Measurements from ENCODE around the gene RBBP8NL.

RBBP8NL gene

DNA sequence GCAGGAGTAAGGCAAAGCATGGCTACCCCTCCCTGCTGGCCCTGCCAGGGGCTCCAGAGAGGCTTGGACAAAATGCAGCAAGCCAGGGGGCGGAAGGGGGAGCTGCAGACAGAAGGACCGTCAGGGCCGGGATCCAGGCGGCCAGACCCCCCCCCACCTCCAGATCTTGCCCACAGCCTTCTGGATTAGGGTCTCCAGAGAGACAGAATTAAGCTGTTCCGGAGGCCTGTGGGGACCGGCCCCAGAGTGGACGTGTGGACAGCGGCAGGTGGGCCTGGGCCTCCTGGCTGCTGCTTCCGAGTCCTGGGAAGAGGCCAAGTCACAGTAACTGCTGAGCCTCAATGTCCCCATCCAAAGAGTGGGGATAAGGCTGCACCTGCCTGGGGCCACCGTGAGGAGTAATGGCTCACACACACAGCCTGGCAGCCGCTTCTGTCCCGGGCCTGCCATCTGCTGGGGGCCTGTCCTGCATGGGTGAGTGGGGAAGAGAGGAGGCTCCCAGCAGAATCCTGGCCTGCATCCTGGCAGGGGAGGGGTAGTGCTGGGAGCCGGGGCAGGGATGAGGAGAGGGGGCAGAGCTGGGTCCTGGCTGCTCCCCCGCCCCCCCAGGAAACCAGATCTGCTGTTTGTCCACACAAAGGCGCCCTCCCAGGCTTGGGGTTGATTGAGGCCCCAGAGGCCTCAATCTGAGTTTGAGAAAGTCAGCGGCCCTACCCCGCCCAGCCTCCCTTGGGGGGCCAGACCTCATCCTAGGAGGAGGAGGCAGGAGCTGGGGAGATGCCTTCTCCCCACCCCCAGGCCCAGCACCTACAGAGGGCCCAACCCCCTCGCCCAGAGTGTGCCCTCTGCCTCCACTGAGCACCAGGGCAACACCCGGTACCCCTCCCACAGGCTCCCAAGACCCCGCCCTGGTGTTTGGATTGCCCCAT is 64.1 kb downstream of the RBBP8NL start:
- H3K27me3 ChIP-seq (ENCODE audit: insufficient read depth, low read length, poor library complexity): peaks cover 2% of the 10 kb centered on the region
- H3K9ac ChIP-seq (ENCODE audit: low read depth, low read length): no peak overlapping the region
- H2AFZ ChIP-seq (ENCODE audit: low read depth, low read length): no peak overlapping the region
- no peak for ATAC-seq (ENCODE audit: insufficient read depth, low read depth)
- H3K4me2 ChIP-seq (ENCODE audit: insufficient read depth, low read length): no peak overlapping the region
- H3K27ac ChIP-seq (ENCODE audit: low read length): no peak overlapping the region
- TF ChIP-seq EZH2 (IDR thresholded peaks at IDR 0.05; ENCODE audit: borderline replicate concordance, low read depth, low read length, severe bottlenecking): no peak
- TF ChIP-seq, protein P1, sequence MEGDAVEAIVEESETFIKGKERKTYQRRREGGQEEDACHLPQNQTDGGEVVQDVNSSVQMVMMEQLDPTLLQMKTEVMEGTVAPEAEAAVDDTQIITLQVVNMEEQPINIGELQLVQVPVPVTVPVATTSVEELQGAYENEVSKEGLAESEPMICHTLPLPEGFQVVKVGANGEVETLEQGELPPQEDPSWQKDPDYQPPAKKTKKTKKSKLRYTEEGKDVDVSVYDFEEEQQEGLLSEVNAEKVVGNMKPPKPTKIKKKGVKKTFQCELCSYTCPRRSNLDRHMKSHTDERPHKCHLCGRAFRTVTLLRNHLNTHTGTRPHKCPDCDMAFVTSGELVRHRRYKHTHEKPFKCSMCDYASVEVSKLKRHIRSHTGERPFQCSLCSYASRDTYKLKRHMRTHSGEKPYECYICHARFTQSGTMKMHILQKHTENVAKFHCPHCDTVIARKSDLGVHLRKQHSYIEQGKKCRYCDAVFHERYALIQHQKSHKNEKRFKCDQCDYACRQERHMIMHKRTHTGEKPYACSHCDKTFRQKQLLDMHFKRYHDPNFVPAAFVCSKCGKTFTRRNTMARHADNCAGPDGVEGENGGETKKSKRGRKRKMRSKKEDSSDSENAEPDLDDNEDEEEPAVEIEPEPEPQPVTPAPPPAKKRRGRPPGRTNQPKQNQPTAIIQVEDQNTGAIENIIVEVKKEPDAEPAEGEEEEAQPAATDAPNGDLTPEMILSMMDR (IDR thresholded peaks at IDR 0.05; ENCODE audit: borderline replicate concordance, extremely low read depth, low read length, poor library complexity, severe bottlenecking): peak; percentile 11
- no peaks in the 10 kb centered on the region for H3K79me2 ChIP-seq (ENCODE audit: insufficient read depth, low read length)
- H3K4me1 ChIP-seq (ENCODE audit: insufficient read depth, low read length): no peaks in the 10 kb centered on the region
- H3K9me3 ChIP-seq (ENCODE audit: insufficient read depth, low read length, severe bottlenecking): no peaks in the 10 kb centered on the region
- DNase-seq: no peak
- H3K4me3 ChIP-seq (ENCODE audit: low read depth in 1 of 2, low read length in 2 of 2): no peak overlapping the region
- peaks cover 12% of the 10 kb centered on the region for H4K20me1 ChIP-seq (ENCODE audit: insufficient read depth, low read length)
- H3K36me3 ChIP-seq (ENCODE audit: insufficient read depth, low read length): no peaks in the 10 kb centered on the region

DNA sequence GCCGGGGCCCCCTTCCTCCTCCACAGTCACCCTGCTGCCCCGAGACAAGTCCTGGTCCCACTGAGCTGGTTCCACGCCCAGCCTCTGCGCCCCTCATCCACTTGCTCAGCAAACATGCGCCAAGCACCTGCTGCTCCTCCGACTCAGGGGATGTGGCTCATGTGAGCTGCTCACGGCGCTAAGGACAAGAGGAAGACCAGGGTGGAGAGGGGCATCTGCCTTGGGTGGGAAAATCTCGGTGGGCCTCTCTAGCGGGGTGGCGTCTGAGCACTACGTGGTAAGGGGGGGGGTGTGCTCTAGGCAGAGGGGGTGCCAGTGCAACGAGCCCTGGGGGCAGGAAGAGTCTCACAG is 64.8 kb downstream of the RBBP8NL start:
- H3K27ac ChIP-seq (ENCODE audit: low read length): no peak overlapping the region
- no peak overlapping the region for H3K4me3 ChIP-seq (ENCODE audit: low read depth in 1 of 2, low read length in 2 of 2)
- no peaks in the 10 kb centered on the region for H3K9me3 ChIP-seq (ENCODE audit: insufficient read depth, low read length, severe bottlenecking)
- no peak for ATAC-seq (ENCODE audit: insufficient read depth, low read depth)
- H3K4me2 ChIP-seq (ENCODE audit: insufficient read depth, low read length): no peak overlapping the region
- H2AFZ ChIP-seq (ENCODE audit: low read depth, low read length): no peak overlapping the region
- peaks cover 14% of the 10 kb centered on the region for H4K20me1 ChIP-seq (ENCODE audit: insufficient read depth, low read length)
- TF ChIP-seq, protein P1 (IDR thresholded peaks at IDR 0.05; ENCODE audit: borderline replicate concordance, extremely low read depth, low read length, poor library complexity, severe bottlenecking): no peak
- no peak for TF ChIP-seq EZH2 (IDR thresholded peaks at IDR 0.05; ENCODE audit: borderline replicate concordance, low read depth, low read length, severe bottlenecking)
- H3K4me1 ChIP-seq (ENCODE audit: insufficient read depth, low read length): no peaks in the 10 kb centered on the region
- DNase-seq: no peak
- peaks cover 2% of the 10 kb centered on the region for H3K27me3 ChIP-seq (ENCODE audit: insufficient read depth, low read length, poor library complexity)
- no peaks in the 10 kb centered on the region for H3K79me2 ChIP-seq (ENCODE audit: insufficient read depth, low read length)
- no peaks in the 10 kb centered on the region for H3K36me3 ChIP-seq (ENCODE audit: insufficient read depth, low read length)
- H3K9ac ChIP-seq (ENCODE audit: low read depth, low read length): no peak overlapping the region

DNA sequence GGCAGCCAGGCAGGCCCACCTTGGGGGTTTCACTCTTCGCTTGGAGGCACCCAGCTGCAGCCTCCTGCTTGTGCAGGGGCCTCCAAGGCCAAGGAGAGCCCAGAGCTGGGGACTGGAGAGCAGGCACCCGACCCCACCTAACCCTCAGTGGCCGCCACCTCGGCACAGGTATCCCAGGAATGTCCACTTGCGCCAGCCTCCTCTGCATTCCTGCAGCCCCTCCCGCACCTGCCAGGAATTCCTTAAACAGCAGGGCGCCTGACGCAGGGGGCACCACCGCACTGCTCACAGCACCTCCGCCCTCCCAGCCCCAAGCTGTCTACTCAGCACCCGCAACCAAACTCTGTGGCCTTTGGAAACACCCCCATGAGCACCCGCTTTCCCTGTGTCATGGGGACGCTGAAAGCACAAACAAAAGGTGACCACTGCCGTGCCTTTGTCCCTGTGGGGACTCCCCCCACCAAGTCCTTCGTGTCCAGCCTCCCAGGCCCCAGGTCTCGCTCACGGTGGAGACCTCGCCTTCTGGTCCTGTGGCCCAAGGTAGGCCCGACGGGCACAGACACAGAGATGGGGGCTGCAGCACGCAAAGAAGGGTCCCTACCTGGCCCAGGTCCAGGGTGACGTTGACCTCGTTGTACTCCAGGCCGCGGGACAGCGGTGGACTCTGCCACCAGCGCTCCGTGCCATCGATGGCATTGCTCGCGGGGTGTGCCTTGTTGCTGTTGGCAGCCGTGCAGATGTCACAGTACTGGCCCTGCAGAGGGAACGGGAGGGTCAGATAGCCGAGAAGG is 65.3 kb downstream of the RBBP8NL start:
- no peak for TF ChIP-seq EZH2 (IDR thresholded peaks at IDR 0.05; ENCODE audit: borderline replicate concordance, low read depth, low read length, severe bottlenecking)
- TF ChIP-seq, protein P1 (IDR thresholded peaks at IDR 0.05; ENCODE audit: borderline replicate concordance, extremely low read depth, low read length, poor library complexity, severe bottlenecking): no peak
- H3K9ac ChIP-seq (ENCODE audit: low read depth, low read length): no peak overlapping the region
- DNase-seq: no peak
- no peak overlapping the region for H2AFZ ChIP-seq (ENCODE audit: low read depth, low read length)
- H3K79me2 ChIP-seq (ENCODE audit: insufficient read depth, low read length): no peaks in the 10 kb centered on the region
- peaks cover 15% of the 10 kb centered on the region for H4K20me1 ChIP-seq (ENCODE audit: insufficient read depth, low read length)
- no peak for ATAC-seq (ENCODE audit: insufficient read depth, low read depth)
- no peaks in the 10 kb centered on the region for H3K36me3 ChIP-seq (ENCODE audit: insufficient read depth, low read length)
- H3K27ac ChIP-seq (ENCODE audit: low read length): no peak overlapping the region
- no peaks in the 10 kb centered on the region for H3K4me1 ChIP-seq (ENCODE audit: insufficient read depth, low read length)
- H3K27me3 ChIP-seq (ENCODE audit: insufficient read depth, low read length, poor library complexity): peaks cover 2% of the 10 kb centered on the region
- H3K9me3 ChIP-seq (ENCODE audit: insufficient read depth, low read length, severe bottlenecking): no peaks in the 10 kb centered on the region
- no peak overlapping the region for H3K4me2 ChIP-seq (ENCODE audit: insufficient read depth, low read length)
- no peak overlapping the region for H3K4me3 ChIP-seq (ENCODE audit: low read depth in 1 of 2, low read length in 2 of 2)

All from DND-41 (cell line).